ENCODE results near the gene RASGEF1B. TPM values are rescaled to one million over a fixed set of nuclear protein-coding genes. Genes with fewer than 3 reads are reported as not detected.

Gene RASGEF1B
- polyA plus RNA-seq, 1 experiment: not detected

- DNase-seq (ENCODE audit: low read depth): no peak
- no peaks in the 10 kb centered on the region for H3K36me3 ChIP-seq (ENCODE audit: control insufficient read depth, insufficient read depth, low read length)
- H3K4me3 ChIP-seq (ENCODE audit: low read depth, low read length): no peak overlapping the region
- POLR2A ChIA-PET: no interaction called here
- no peaks in the 10 kb centered on the region for H3K27me3 ChIP-seq (ENCODE audit: control insufficient read depth, insufficient read depth, low read length)
- CTCF ChIA-PET: no interaction called here
- TF ChIP-seq, protein P1, sequence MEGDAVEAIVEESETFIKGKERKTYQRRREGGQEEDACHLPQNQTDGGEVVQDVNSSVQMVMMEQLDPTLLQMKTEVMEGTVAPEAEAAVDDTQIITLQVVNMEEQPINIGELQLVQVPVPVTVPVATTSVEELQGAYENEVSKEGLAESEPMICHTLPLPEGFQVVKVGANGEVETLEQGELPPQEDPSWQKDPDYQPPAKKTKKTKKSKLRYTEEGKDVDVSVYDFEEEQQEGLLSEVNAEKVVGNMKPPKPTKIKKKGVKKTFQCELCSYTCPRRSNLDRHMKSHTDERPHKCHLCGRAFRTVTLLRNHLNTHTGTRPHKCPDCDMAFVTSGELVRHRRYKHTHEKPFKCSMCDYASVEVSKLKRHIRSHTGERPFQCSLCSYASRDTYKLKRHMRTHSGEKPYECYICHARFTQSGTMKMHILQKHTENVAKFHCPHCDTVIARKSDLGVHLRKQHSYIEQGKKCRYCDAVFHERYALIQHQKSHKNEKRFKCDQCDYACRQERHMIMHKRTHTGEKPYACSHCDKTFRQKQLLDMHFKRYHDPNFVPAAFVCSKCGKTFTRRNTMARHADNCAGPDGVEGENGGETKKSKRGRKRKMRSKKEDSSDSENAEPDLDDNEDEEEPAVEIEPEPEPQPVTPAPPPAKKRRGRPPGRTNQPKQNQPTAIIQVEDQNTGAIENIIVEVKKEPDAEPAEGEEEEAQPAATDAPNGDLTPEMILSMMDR (IDR thresholded peaks at IDR 0.05; ENCODE audit: insufficient read depth, low read depth, low read length): no peak
Observed at GRCh38 chr4:81512757-81513501, 41.2 kb upstream of the RASGEF1B start.

- ChIA-PET CTCF (no interaction called here), POLR2A (no interaction called here)
- H3K4me3 ChIP-seq (ENCODE audit: low read depth, low read length): no peak overlapping the region
Observed at GRCh38 chr4:81512001-81512756, 40.5 kb upstream of the RASGEF1B start.

GRCh38 chr4:81510643-81511178 lies 39.0 kb upstream of the RASGEF1B start:
- H3K27me3 ChIP-seq (ENCODE audit: control insufficient read depth, insufficient read depth, low read length): no peaks in the 10 kb centered on the region
- H3K36me3 ChIP-seq (ENCODE audit: control insufficient read depth, insufficient read depth, low read length): no peaks in the 10 kb centered on the region
- no peak overlapping the region for H3K4me3 ChIP-seq (ENCODE audit: low read depth, low read length)
- ChIA-PET CTCF (no interaction called here), POLR2A (no interaction called here)
- TF ChIP-seq, protein P1 (IDR thresholded peaks at IDR 0.05; ENCODE audit: insufficient read depth, low read depth, low read length): no peak
- DNase-seq (ENCODE audit: low read depth): no peak

More at GRCh38 chr4:81512001-81512756, 40.5 kb upstream of the RASGEF1B start:
- no peaks in the 10 kb centered on the region for H3K27me3 ChIP-seq (ENCODE audit: control insufficient read depth, insufficient read depth, low read length)
- TF ChIP-seq, protein P1 (IDR thresholded peaks at IDR 0.05; ENCODE audit: insufficient read depth, low read depth, low read length): no peak
- H3K36me3 ChIP-seq (ENCODE audit: control insufficient read depth, insufficient read depth, low read length): no peaks in the 10 kb centered on the region
- no peak for DNase-seq (ENCODE audit: low read depth)

DNA sequence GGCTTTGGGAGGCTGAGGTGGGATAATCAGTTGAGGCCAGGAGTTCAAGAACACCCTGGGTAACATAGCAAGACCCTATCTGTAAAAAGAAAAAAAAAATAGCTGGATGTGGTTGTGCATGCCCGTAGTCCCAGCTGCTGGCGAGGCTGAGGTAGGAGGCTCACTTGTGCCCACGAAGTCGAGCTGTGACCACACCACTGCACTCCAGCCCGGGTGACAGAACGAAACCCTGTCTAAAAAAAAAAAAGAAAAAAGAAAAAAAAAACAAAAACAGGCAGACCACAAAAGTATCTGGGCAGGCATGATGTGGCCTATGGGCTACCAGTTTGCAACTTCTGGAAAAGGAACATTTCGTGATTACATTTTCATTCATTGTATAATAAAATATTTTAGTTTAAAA lies 38.1 kb upstream of the RASGEF1B start:
- ChIA-PET POLR2A (no interaction called here), CTCF (interaction anchor here (0.7 kb wide), 1 partner anchor 544 kb away, joined by 5 read pairs; no protein-coding TSS in a partner anchor)
- Histone ChIP-seq H3K27me3 (ENCODE audit: control insufficient read depth, insufficient read depth, low read length) (no peaks in the 10 kb centered on the region), H3K4me3 (ENCODE audit: low read depth, low read length) (no peak overlapping the region), H3K36me3 (ENCODE audit: control insufficient read depth, insufficient read depth, low read length) (no peaks in the 10 kb centered on the region)
- no peak for DNase-seq (ENCODE audit: low read depth)
- TF ChIP-seq, protein P1 (IDR thresholded peaks at IDR 0.05; ENCODE audit: insufficient read depth, low read depth, low read length): no peak

- DNase-seq (ENCODE audit: low read depth): no peak
- Histone ChIP-seq H3K4me3 (ENCODE audit: low read depth, low read length) (no peak overlapping the region), H3K27me3 (ENCODE audit: control insufficient read depth, insufficient read depth, low read length) (no peaks in the 10 kb centered on the region), H3K36me3 (ENCODE audit: control insufficient read depth, insufficient read depth, low read length) (no peaks in the 10 kb centered on the region)
- ChIA-PET POLR2A (no interaction called here), CTCF (interaction anchor here (0.9 kb wide), 1 partner anchor 13 kb away, joined by 3 read pairs; no protein-coding TSS in a partner anchor)
- TF ChIP-seq, protein P1 (IDR thresholded peaks at IDR 0.05; ENCODE audit: insufficient read depth, low read depth, low read length): no peak
Observed at GRCh38 chr4:81509191-81509590, 37.5 kb upstream of the RASGEF1B start.

All from BJ (cell line).